ENCODE data around the gene OLIG3.

The OLIG3 gene

GRCh38 chr6:137496909-137497720 lies 2.9 kb upstream of the OLIG3 start:
- TF ChIP-seq CTCF (IDR thresholded peaks at IDR 0.05; ENCODE audit: control extremely low read depth, extremely low read depth, low read depth, missing control alignments): no peak
- ChIA-PET CTCF (interaction anchor here (0.7 to 1.1 kb wide), 2 partner anchors 14 to 19 kb away, joined by 3 read pairs; no protein-coding TSS in a partner anchor), POLR2A (no interaction called here)
- DNase-seq (ENCODE audit: extremely low spot score): no peak

DNA sequence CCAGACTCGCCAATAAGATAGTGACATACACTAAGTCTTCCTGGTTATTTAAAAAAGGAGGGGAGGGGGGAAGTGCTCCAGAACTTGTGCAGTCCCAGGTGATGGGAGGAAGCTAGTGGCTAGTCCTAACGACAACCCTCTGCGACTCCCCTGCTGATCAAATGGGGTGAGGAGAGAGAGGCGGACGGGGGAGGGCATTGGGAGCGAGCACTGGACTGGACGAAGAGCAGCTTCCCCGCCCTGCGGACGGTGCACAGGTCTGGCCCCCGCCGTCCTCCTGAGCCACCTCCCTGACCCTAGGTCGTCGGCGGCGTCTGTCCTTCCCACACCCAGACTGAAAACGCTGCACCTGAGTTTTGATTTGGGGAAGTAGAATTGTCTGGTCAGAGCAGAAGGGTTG lies 2.2 kb upstream of the OLIG3 start:
- ChIA-PET CTCF (interaction anchor here (0.7 to 1.2 kb wide), 3 partner anchors 13 to 19 kb away, joined by 3 read pairs; no protein-coding TSS in a partner anchor), POLR2A (no interaction called here)
- TF ChIP-seq CTCF (IDR thresholded peaks at IDR 0.05; ENCODE audit: control extremely low read depth, extremely low read depth, low read depth, missing control alignments): no peak
- DNase-seq (ENCODE audit: extremely low spot score): no peak

GRCh38 chr6:137495703-137496336 lies 1.6 kb upstream of the OLIG3 start:
- no peak for TF ChIP-seq CTCF (IDR thresholded peaks at IDR 0.05; ENCODE audit: control extremely low read depth, extremely low read depth, low read depth, missing control alignments)
- DNase-seq (ENCODE audit: extremely low spot score): no peak
- ChIA-PET POLR2A (no interaction called here), CTCF (interaction anchor here (1.1 to 1.2 kb wide), 2 partner anchors 12 to 16 kb away, joined by 3 read pairs; no protein-coding TSS in a partner anchor)

GRCh38 chr6:137494988-137495702 lies 951 bp upstream of the OLIG3 start:
- POLR2A ChIA-PET: no interaction called here
- CTCF ChIA-PET: interaction anchor here (1.2 kb wide), 1 partner anchor 15 kb away, joined by 3 read pairs; no protein-coding TSS in a partner anchor
- no peak for TF ChIP-seq CTCF (IDR thresholded peaks at IDR 0.05; ENCODE audit: control extremely low read depth, extremely low read depth, low read depth, missing control alignments)
- DNase-seq (ENCODE audit: extremely low spot score): no peak

- ChIA-PET CTCF (no interaction called here), POLR2A (no interaction called here)
- DNase-seq (ENCODE audit: extremely low spot score): no peak
- TF ChIP-seq CTCF (IDR thresholded peaks at IDR 0.05; ENCODE audit: control extremely low read depth, extremely low read depth, low read depth, missing control alignments): no peak
Measured at GRCh38 chr6:137493218-137494038, 766 bp downstream of the OLIG3 start.

Data from GM10248 (cell line).